ENCODE measurements around the gene GALNT13.

The GALNT13 gene

DNA sequence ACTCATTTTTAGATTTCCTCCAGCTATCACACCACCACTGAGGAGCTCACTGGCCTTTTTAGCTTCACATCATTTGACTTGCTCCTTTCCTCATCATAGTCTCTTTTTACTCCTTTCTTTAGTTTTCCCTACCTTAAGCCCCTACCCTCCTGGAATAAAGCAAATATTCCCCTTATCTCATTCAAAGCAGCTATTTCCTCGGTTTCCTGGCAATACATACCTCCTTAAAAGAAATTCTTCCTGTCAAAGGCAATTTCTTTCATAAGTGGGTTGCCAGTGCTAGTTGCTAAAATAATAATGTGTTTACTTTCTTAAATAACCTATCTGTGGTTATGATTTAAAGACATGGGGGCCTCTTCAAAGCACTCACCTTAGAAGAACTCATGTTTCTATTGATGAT, 359.3 kb downstream of the GALNT13 start:
- no peak for DNase-seq

DNA sequence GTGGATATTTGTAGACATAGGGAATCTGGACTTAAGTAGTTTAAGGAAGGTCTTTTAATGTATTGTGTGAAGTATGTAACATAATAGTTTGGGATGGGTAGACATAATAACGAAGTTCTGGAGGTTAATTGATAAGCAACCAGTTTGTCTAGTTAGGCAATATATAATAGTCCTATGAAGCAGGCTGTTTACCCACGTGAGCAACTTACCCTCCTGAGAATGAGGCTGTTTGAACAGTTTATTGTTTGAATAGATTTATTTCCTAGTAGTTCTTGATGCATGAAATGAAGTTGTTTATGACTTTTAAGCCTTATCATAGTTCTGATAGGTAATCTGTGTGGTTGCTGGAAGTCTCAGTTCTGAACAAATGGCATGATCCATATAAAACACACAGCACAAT, 361.5 kb downstream of the GALNT13 start:
- peak; percentile 19 for DNase-seq

GRCh38 chr2:154238252-154238651, 366.5 kb downstream of the GALNT13 start:
- DNase-seq, result no peak

DNA sequence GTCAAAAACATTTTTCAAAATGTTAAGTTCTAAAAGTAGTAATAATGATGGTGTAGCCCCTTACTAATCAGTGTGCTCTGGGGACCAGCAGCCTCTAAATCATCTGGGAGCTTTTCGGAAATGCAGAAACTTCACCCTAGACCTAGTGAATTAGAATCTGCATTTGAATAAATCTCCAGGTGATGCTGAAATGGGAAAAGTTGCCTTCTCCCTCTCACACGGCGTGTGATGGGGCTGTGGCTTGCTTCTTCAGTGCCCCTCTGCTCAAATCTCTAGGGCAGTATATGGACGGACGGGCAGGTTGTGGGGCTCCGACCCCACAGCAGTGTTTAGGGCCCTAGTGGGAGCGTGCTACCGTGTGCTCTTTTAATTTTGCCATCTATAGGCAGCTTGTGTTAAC, 368.6 kb downstream of the GALNT13 start:
- DNase-seq, result no peak

- no peak for DNase-seq
Measured at GRCh38 chr2:154240921-154241379, 369.2 kb downstream of the GALNT13 start.

- DNase-seq, result no peak
Measured at GRCh38 chr2:154242687-154243086, 371.0 kb downstream of the GALNT13 start.

DNA sequence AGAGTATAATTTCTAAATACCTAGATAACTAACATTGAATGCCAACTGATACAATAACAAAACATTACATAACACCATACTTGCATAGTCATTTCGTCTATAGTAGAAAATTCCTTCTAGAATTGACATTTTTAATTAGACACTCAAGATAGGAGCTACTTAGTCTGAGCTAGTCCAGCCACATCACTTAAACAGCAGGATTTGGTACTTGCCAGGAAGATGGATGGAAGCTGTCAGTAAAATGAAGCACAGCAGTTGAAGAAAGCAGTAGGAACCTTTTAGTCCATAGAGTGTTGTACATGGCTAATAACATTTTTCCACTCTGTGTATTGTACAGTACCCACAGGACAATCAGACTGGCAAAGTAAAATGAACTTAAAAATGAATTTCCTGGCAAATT, 372.0 kb downstream of the GALNT13 start:
- DNase-seq, result no peak

GRCh38 chr2:154244932-154245331, 373.2 kb downstream of the GALNT13 start:
- no peak for DNase-seq

DNA sequence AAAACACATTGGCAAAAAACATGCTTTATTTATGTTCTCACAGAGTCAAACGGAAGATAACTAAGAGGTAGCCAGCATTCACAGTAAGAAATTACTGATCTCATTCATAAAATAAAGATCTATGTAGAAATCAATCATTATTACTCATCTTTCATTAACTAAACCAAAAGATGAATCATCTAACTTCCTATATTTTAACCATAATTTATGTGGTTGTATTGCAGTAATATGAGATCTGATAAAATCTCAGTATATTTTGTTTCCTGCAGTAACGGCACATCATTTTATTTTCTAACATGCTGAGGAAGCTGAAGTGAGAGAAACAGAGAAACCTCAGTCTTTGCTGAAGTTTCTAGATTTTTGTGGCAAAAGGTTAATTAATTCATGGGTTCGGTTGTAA, 375.8 kb downstream of the GALNT13 start:
- DNase-seq, result no peak

- DNase-seq, result no peak
Measured at GRCh38 chr2:154256136-154256535, 384.4 kb downstream of the GALNT13 start.

DNA sequence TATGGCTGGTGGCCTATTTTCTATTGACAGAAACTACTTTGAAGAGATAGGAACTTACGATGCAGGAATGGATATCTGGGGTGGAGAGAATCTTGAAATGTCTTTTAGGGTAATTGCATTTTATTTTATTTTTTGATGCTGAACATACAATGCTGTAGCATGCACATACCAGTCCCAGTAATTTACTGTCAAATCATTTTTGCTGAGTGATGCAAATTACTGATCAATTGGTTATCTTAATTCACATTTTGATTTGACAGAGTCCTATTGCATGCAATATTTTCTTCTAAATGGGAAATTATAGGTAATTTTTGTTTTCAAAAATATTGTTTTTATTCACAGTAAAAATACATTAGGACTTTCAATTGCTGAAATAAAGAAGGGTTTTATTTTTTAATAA, 387.3 kb downstream of the GALNT13 start:
- no peak for DNase-seq

DNA sequence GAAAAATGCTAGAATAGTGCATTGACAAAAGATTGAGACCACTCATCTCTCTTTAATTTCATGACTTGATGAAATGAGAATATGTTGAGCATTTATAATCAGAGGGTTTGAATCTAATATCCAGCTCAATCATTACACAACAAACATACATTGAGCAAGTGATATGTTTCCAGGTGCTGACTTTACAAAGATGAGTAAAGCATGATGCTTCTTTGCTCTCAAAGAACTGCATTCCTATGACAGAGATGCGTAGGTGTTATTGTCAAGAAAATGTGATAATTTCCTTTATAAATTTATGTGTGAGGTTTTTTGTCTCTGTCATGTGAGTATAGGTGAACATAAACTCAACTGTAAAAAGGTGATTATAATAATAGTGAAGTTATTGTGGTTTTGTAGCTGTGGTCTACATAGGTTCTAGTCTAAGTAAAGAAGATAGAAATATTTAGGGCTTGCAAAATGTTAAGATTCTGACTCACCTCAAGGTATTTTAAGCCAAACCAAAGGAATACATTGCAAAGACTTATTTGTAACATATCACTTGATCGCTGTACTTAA, 389.8 kb downstream of the GALNT13 start:
- no peak for DNase-seq

GRCh38 chr2:154263206-154263605, 391.5 kb downstream of the GALNT13 start:
- DNase-seq, result no peak

GRCh38 chr2:154264024-154264423, 392.3 kb downstream of the GALNT13 start:
- no peak for DNase-seq

DNA sequence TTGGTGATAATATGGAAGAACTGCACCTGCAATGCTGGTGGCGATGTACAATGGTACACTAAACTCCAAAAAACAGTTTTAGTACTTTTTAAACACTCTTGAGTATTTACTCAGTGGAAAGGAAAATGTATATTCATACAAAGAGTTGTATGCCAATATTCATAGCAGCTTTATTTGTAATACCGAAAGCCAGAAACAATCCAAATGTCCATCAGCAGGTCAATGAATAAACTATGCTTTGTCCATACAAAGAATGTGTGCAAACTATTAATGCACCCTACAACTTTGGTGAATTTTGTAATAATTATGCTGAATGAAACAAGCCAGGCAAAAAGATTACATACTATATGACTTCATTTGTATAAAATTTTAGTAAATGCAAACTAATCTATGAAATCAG, 396.3 kb downstream of the GALNT13 start:
- DNase-seq, result no peak

- no peak for DNase-seq
Measured at GRCh38 chr2:154280543-154280942, 408.8 kb downstream of the GALNT13 start.

DNA sequence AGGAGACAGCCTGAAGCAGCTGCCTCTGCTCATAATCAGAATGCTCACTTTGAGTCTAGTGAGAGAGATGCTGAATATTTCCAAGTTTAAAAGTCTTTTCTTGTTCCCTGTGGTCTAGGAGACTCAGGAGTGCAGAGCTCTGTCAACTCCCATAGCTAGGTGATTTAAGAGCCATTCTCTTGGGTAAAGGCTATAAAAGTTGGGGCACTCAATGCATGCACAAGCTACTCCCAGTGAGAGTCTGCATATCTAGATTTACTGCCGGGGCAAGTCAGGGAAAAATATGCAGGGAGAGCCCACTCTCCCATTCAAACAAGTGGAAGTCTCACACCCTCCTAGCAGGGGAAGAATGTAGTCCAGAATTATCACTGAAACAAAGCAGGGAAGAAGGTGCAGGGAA, 418.1 kb downstream of the GALNT13 start:
- DNase-seq, result no peak

DNA sequence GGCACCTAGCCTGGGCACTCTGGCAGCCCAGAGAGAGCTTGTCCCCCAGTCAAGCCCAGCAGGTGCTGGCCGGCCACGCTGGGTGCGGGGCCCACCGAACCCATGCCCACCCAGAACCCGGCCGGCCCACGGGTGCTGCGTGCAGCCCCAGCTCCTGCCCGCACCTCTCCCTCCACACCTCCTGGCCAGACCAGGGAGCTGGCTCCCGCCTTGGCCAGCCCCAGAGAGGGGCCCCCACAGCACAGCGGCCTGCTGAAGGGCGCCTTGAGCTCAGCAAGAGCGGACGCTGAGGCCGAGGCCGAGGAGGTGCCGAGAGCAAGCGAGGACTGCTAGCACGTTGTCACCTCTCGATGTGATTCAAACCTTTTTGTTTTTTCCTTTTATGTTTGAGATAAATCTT, 419.8 kb downstream of the GALNT13 start:
- DNase-seq, result no peak

DNA sequence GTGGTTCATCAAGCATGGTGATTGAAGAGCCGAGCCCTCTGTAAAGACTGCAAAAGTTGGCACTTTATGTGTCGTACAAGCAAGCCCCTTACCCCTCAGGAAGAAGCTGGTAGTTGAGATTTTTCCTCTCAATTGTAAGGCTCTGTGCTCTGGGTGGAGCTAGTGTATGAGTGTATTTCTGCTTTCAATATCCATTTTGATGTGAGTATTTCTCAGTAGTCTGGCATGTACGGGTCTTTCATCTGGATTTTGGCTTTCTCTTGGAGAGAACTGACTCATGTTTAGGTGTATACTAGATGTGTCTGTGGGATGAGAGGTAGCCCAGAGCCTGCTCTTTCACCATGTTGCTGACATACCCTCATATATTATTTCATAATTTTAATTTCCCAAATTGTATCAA, 420.2 kb downstream of the GALNT13 start:
- no peak for DNase-seq

- DNase-seq, result no peak
Measured at GRCh38 chr2:154293864-154294263, 422.1 kb downstream of the GALNT13 start.

DNA sequence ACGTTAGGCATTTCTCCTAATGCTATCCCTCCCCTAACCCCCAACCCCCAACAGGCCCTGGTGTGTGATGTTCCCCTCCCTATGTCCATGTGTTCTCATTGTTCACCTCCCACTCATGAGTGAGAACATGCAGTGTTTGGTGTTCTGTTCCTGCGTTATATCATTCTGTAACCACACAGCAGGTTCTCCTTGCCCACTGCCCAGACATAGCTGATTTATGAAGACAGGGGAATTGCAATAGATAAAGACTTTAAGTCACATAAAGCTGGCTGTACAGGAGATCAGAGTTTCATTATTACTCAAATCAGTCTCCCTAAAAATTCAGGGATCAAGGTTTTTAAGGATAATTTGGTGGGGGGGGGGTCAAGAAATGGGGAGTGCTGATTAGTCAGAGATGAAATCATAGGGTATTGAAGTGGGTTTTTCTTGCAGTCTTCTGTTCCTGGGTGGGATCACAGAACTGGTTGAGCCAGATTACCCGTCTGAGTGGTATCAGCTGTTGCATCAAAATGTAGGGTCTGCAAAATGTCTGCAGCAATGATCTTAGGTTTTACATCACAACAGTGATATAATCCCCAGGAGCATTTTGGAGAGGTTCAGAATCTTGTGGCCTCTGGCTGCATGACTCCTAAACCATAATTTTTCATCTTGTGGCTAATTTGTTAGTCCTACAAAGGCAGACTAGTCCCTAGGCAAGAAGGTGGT, 434.7 kb downstream of the GALNT13 start:
- no peak for DNase-seq

DNA sequence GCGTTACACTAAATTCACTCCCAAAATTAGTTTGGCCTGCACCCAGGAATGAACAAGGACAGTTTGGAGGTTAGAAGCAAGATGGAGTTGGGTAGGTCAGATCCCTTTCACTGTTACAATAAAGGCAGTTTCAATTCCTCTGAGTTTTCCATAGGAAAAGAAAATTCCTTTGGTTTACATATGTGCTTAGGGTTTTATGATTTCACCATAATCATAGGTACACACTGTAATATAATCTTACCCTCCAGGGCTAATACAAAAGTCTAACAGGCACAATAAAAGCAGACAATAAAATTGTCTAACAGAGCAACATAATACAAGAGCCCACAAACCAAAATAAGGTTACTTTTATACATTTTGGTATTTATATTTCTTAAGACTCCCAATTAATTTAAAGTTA, 435.3 kb downstream of the GALNT13 start:
- no peak for DNase-seq

GRCh38 chr2:154324601-154325000, 452.9 kb downstream of the GALNT13 start:
- DNase-seq, result no peak

- no peak for DNase-seq
Measured at GRCh38 chr2:154329510-154329909, 457.8 kb downstream of the GALNT13 start.

DNA sequence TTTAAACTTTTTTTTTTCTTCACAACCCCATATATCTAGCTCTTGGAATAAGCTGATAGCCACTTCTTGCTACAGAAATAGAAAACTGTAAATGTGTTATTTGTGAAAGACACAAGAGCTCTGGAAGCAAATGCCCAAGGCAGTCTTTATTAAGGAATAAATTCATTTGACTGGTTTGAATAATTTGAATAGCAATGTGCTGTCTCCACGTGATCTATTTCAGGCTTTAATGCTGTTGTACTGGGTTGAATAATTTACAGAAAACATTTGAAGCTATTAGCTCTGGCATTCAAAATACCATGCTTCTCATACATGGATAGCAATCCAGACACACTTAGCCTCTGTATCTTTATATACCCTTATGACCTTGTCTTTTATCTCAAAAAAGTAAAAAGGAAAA, 460.1 kb downstream of the GALNT13 start:
- no peak for DNase-seq

Data from NCI-H510A treated with DMSO at 0.1 percent for 48 hours (cell line).